HG03159 (cell line): ENCODE results near the gene PCK2.

Experiments
- ATAC-seq: cut with Tn5 transposase; IDR thresholded peaks from one replicate; pipeline ENCODE4 v1.9.1; 2021; ENCODE audit warnings: mild to moderate bottlenecking, moderate library complexity; ENCODE audit not compliant: unreplicated experiment

PCK2 gene

DNA sequence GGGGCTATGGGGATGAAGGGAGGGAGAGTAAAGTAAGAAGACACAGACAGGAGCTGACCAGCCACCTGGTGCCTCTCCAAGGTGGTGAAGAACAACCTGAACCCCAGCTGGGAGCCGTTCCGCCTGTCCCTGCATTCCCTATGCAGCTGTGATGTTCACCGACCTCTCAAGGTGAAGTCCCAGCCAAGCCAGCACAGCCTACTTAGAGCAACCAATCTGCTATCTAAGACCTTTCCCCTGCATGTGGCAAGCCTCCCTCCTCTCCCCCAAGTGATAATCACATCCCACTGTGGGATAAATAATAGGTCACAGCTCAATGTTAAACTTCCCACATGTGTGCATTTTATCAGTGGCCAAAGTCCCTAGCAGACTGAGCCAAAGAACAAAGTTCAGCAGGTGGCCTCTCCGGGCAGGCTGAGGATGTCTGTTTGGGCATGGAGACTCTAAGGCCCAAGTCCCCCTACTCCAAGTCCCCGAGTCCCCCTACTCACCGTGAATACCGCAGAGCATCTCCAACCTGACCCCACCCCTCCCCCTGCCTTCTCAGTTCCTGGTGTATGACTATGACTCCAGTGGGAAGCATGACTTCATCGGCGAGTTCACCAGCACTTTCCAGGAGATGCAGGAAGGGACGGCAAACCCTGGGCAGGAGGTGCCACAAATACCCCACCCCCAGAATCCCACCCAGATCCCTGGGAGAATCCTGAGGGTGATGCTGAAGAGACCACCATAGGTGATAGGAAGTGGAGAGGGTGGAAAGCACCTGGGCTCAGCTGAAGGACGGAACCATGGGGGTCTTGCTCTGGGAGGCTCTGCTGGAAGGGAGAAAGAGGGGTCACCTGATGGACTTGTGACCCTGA, 19.3 kb upstream of the PCK2 start:
- no peak for ATAC-seq

DNA sequence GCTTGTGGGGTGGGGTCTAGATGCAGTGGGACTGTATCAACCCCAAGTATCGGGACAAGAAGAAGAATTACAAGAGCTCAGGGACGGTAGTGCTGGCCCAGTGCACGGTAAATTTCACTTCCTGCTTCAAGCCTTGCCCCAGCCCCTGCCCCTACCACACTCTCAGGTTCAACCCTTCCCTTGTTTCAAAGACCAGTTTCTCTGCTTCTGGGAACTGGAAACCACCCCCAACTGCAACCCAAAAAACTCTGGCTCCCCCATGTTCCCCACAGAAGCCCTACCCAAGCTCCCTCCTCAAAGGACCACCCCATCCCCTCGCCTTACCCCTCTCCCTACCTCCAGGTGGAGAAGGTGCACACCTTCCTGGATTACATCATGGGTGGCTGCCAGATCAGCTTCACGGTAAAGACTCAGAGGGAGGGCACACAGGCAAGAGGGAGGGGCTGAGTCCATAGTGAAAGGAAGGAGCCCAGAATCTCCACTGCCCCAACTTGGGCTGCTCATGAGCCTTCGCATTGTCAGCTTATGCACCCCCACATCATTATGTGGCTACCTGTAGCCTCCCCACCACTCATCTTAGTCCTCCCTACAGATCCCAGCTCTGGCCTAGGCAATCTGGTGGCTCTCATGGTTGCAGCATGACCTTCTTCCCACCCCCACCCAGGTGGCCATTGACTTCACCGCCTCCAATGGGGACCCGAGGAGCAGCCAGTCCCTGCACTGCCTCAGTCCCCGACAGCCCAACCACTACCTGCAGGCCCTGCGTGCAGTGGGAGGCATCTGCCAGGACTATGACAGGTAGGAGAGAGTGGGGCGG, 18.4 kb upstream of the PCK2 start:
- no peak for ATAC-seq

DNA sequence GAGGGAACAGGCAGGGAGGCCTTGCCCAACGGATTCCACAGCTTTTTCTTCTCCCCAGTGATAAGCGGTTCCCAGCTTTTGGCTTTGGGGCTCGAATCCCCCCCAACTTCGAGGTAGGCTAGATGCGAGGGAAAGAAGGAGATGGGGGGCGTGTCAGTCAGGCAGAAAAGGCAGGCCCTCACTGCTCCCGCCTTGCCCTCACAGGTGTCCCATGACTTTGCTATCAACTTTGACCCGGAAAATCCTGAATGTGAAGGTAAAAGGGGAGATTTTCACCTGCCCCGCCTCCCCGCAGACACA, 17.9 kb upstream of the PCK2 start:
- no peak for ATAC-seq

DNA sequence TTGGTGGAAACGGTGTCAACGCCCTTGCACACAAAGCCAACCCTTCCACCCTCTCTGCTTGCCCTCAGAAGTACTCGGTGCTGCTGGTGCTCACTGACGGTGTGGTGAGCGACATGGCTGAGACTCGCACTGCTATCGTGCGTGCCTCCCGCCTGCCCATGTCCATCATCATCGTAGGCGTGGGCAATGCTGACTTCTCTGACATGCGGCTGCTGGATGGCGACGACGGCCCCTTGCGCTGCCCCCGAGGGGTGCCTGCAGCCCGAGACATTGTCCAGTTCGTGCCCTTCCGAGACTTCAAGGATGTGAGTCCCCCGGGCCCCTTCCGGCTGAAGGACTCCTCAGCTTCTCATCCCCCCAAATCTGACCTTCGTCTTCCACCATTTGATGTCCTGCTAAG, 17.0 kb upstream of the PCK2 start:
- no peak for ATAC-seq

DNA sequence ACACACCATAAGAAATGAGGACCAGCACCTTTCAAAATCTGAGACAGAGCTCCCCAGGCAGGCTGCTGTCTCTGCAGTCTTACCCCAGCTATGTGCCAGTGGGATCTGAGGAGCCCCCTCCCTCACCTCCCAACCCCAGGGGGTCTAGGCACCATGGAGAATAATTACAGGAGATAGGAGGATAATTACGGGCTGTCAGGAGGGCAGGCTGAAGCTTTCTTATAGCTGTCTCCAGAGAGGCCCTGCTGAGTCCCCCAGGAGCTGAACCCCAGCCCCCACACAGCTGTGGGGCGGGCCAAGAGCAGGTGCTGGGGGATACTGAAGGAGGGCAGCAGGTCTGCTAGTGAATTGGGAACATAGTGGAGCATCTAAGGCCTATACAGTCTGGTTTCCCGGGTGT, 16.0 kb upstream of the PCK2 start:
- ATAC-seq = no peak

DNA sequence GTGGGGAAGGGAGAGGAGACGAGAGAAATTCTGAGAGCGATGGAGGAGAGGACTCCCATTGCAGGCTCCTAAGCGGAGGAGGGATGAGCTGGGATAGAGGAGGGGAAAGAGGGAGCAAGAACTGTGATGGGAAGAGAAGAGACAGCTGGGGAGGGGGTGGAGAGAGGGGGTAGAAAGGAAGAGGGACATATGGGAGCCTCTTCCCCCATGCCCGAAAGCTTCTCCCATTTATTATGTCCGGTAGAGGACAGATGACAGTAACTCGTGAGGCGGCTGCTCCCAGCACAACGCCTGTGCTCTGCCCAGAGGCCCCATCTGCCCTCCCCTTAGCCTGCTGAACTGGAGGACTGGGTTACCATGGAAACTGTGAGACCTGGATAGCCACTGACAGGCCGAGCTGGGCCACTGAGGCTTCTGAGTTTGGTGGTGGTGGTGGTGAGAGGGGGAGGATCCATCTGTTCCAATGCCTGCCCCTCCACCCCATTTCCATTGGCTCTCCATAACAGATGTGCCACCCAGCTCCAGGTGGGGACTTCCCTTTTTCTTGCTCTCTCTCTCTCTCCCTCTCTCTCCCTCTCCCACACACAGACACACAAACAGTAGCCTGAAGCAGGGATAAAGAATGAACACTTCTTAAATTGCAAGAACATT, 14.5 kb upstream of the PCK2 start:
- no peak for ATAC-seq

DNA sequence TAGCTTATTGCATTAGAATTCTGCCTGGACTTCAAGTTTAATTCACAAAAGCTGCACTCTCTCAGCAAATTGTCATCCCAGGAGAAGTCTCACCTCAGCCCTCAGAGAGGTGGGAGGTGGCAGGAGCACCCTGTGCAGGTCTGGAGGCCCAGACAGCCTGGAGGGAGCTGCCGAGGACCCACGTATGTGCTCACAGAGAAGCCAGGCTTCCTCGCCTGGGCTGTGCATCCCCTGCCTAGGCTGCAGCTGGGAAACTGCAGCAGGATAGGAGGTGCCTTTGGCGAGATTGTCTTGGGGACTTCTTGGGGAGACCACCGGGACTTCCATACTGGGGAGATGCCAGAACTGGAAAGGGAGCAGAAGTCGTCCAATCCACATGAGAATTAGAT, 14.0 kb upstream of the PCK2 start:
- no peak for ATAC-seq

DNA sequence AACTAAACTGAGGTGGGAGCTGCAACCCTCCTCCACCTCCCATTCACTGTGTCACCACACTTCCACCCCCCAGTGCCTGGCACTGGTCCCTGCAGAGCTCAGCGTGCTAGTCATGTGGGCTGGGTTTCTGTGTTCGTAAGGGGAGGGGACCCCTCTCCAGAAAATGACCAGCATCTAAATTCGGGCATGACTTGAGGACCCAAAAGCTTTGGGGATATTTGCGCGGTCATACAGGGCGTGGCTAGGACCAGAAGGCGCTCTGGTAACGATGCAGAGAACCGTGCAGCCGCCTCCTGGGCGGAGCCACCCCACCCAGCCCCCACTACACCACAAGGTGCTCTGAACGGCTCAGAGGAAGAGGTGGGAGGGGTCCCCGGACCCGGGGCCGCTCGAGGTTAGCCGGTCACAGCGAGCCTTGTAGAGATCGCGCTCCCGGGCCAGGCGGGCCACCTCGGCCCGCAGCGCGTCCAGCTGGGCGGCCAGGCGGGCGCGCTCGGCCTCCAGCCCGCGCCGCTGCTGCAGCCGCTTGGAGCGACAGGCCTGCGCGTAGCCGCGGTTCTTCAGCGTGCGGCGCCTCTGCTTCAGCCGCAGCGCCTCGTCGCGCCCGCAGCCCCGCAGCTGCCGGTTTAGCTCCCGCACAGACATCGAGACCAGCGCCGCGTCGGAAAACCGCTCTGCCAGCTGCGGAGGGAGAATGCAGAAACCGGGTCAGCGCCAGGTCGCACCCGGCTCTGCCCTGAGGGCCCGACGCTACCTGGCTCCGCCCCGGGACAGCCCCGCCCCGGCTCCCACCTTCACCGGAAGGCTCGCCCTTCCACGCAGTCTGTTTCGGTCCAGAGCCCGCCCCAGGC, 13.0 kb upstream of the PCK2 start:
- ATAC-seq = peak; percentile 85

DNA sequence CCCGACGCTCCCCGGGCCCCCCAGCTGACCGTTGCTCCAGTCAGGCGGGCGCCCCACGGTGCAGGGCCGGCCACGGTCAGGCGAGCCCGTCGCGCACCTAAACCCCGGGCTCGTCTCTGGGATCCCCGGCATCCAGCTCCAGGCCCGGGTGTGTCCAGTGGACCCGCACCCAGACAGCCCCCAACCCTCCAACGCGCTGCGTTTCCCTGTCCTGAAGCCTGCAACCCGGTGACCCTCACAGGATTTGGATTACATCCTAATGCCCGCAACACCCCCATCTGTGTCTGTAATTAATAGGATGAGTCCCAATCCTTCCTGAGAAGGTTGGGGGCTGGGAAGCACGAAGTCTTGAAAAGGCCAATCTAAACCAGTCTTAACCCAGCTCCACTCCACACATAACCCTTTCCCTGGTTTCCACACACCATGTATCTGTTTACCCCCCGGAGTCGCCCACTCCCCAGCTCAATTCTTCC, 12.3 kb upstream of the PCK2 start:
- no peak for ATAC-seq

DNA sequence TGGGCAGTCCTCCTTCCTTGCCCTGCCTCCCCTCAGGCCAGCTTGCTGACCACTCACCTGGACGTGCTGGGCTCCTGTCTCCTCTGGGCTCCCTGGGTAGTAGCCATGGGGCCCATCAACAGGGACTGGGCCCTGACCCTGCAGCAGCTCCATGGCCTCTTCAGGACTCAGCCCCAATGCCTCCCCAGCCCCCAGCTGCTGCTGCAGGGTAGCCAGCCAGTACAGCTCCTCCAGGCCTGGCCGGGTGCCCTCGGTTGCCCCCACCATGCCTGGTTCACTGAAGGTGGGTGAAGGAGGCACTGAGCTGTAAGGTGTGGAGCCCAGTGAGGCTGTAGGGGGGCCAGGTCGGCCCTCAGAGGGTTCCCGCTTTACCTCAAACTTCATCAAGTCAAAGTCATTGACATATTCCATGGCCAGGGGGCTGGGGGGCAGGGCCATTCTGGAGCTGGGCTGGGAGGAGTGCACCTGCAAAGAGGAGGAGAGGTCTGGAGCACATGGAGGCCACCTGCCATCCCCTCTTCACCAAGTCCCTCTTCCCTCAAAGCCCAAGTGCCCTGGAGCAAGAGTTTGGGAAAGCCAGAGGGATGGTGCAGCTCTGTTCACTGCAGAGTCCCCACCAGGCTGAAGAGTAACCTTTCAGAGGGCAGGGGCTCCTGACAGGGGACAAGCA, 11.6 kb upstream of the PCK2 start:
- no peak for ATAC-seq

DNA sequence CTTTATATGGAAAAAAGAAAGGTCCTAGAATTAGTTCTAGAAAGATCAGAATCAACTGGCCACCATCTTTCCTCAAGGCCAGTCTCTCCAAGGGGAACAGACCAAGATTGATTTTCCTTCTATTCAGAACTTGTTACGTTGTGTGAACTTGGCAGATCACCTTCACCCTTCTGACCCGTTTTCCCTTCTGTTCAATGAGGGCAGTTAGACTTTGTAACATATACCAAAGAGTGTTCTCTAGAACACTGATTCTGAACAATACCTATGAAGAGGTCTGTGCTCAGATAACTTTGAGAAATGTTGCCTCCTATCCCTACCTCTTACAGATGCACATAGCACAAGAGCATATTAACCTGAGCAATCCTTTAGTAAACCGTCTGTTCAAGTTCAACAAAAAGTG, 10.6 kb upstream of the PCK2 start:
- no peak for ATAC-seq

DNA sequence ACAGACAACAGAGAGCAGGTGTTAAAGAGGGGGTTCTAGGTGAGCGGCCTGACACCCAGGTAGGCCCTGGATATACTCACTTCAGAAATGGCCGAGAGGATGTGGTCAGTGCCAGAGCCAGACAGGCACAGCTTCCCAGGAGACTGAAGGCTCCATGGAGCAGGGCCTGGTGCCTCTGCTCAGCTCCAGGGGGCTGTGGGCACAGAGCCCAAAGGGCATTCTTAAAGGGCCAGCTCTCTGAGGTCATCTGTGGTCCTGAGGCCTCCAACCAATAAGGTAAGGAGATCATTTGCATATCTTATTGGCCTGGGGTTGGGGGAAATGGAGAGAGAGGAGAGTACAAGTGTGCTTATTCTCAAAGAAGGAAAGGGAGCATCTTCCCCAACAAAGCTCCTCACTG, 9.7 kb upstream of the PCK2 start:
- ATAC-seq = no peak

DNA sequence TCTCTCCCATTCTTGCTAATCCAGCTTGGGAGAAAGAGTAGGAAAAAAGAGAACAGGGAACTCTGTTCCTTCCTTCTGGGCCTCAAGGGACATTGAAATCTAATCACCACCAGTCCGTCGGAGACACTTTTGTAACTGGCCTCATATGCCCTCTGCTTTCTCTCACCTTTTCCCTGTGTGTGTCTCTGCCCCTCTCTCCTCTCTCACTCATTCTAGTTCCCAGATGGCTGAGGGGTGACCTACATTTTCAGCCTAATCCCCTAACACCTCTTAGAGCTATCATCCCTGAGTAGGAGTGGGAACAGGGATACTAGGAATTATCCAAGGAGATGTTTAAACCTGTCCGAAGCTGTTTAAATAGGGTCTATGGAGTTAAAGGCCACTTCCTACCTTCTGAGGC, 8.9 kb upstream of the PCK2 start:
- no peak for ATAC-seq

DNA sequence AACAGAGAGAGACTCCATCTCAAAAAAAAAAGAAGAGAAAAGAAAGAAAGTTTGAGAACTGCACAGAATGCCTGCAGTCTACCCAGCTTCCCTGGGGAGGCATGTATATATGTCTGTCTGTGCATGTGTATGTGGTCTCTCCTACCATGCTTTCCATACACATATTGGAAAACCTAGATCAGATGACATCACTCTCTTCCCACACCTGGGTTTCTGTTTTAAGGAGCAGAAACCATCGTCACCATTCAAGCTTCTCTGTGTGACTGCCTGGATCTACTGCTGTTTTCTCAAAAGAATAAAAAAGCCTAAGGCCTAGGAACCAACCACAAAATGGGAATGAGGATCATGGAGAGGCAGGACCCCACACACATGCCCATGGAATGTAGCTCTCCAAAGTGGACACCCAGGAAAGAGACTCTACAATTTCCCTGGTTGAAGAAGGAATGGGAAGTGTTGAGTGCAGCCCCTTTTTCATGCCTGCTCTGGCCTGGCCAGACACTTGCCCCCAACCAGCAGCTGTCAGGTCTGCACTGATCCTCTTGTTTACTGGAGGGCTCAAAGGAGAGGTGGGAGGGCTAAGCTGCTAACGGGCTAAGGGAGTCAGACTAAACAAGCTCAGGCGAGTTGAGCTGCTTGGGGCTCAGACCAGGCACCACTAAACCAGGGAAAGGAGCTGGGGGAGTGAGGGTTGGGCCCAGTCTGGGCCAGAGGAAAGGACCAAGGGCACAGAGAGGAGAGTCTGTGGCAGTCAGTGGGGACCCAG, 7.7 kb upstream of the PCK2 start:
- ATAC-seq = no peak

DNA sequence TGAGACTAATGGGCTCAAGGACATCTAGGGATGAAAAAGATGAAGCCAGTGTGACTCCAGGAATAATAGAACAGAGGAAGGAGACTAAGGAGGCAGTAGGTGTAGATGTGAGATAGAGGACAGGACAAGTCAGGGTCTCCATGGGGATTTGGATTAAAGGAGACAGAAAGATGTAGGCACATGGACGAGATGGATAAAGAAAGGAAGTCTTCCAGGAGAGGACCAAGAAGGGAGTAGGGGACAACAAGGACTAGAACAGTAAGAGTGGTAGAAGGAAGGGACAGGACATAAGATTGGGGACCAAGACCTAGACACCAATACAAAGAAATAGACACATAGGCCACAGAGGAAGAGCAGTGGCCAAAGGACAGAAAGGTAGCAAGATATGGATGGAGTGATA, 7.1 kb upstream of the PCK2 start:
- no peak for ATAC-seq

DNA sequence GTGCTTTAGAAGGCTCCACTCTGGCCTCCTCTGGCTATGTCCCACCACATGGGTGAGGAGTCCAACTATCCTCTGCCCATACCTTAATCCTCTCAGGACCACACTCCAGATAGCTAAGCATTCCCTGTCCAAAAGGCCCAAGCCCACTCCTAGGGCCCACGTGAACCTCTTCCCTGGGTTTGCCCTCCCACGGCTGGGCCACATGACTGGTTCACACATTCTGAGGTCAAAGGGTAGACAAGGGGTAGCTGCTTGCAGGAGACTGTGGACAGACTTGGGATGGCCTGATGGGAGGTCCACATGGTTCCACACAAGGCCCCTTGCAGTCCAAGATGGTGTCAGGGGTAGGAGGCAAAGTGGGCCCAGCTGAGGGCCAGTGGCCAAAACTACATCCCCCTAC, 6.0 kb upstream of the PCK2 start:
- ATAC-seq = no peak

DNA sequence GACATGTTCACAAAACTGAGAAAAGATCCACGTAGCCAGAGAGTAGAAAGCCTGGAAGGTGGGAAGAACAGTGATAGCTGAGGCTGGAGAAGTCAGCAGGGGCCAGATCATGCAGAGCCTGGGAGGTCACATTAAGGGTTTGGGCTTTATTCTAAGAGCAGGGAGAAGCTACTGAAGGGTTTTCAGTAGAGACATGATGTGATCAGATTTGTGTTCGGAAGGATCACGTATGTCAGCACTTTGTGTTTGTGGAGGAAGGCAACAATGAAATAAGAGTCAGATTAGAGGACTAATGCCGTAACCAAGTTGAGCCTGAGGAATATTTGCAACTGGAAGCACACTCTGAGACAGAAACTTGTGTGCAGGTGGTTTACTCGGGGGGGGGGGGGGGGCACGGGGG, 4.2 kb upstream of the PCK2 start:
- ATAC-seq = no peak

DNA sequence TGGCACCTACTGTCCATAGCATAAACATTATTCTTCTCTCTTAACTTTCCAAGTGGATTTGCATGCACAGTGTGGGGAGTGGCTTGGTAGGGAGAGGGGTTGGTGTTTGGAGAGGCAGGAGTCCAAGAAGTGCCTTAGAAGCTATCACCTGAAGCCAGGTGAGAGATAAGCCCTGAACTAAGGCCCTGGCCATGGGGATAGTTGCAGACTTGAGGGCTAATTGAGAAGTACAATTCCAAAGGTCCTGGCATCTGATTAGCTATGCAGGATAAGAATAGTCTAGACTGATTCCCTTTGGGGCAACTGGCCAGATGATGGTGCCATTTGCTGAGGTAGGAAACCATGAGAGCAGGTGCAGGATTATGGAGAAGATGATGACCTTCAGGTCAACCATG, 2.0 kb upstream of the PCK2 start:
- no peak for ATAC-seq

DNA sequence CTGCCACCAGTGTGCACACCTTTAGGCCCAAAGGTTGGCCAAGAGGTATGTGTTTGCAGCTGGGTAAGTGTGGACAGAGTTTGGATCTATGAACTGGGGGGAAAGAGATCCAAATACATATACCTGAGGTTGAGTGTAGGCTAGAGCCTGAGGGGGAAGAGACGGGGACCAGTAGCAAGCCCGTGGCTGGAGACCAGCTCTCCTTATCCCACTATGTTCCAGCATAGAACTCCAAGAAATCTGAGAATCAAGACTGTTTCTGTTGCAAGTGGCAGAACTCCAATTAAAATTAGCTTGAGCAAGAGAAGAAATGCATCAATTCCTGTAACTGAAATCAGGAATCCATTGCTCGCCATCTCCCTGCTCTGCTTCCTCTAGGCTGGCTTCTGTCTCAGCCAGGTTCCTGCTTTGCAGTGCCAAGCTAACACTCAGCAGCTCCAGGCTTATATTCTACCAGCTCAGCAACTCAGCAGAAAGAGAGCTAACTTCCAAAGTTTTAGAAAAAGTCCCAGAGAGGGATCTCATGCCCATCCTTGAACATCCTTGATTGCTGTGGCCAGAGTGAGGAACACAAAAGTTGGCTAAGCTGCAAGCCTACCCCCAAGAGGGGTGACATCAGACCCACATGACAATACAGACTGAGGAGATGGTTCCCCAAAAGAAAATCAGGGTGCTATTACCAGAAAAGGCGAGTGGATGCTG, 1.5 kb upstream of the PCK2 start:
- no peak for ATAC-seq
